ENCODE data around the gene HOXA13. TPM values are rescaled to one million over a fixed set of nuclear protein-coding genes. Genes with fewer than 3 reads are reported as not detected.

HOXA13 gene
- total and polyA plus RNA-seq, 2 experiments from 2014 or later = 6.2 to 14.2 TPM

- Histone ChIP-seq H3K4me3 (no peak overlapping the region), H3K4me1 (ENCODE audit: insufficient read depth) (no peaks in the 10 kb centered on the region)
- WGBS (ENCODE audit: low lambda C conversion rate, missing lambda C conversion rate) = 30% methylated on average over 36 of the region's 37 CpGs
These were observed 45.4 kb upstream of the HOXA13 start for GRCh38 chr7:27245124-27245797.

DNA sequence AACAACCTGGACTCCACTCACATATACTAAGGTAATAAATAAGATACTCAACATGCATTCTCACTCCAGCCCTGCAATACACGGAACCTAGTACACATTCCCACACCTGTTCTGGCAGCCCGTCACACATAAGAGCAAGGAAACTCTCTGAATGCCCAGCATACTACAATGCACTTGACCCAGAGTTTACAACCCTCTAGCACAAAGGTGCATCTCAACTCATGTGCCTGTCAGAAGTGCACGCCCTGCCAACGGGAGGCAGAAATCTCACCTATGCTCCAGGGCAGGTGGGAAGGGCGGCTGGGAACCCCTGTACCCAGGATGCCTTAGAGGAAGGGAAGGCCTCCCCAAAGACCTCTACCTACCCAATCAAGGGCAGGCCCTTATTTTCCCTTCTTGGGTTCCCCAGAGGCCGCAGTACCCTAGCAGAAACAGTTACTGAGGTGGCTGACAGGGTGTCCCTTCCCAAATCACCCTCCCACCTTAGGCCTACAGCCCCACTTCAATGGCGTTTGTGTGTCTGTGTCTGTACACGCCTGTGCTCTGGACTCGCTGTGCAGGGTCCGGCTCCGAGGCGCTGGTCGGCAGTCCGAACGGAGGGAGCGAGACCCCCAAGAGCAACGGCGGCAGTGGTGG is 44.7 kb upstream of the HOXA13 start:
- Histone ChIP-seq H2AFZ (no peak overlapping the region), H3K4me3 (no peak overlapping the region), H3K36me3 (replicated peaks; ENCODE audit: insufficient read depth, low read depth) (no peaks in the 10 kb centered on the region), H3K4me2 (peak overlapping the region; percentile 96), H3K27ac (no peak overlapping the region), H4K20me1 (ENCODE audit: insufficient read depth, poor library complexity, severe bottlenecking) (no peaks in the 10 kb centered on the region), H3K9me2 (replicated peaks; ENCODE audit: insufficient read depth) (no peaks in the 10 kb centered on the region), H3K4me1 (ENCODE audit: insufficient read depth) (no peaks in the 10 kb centered on the region), H3K79me2 (peaks cover 5% of the 10 kb centered on the region), H3K27me3 (peaks cover 100% of the 10 kb centered on the region), H3K9me3 (ENCODE audit: low read depth) (no peaks in the 10 kb centered on the region)
- WGBS (ENCODE audit: low lambda C conversion rate, missing lambda C conversion rate) = 42% methylated on average over 18 of the region's 18 CpGs
- DNase-seq (ENCODE audit: low spot score) = no peak
- no peak for TF ChIP-seq EZH2phosphoT487 (IDR thresholded peaks at IDR 0.05; ENCODE audit: low read depth, severe bottlenecking, unreplicated experiment)
- no peak for TF ChIP-seq EZH2 (IDR thresholded peaks at IDR 0.05; ENCODE audit: borderline replicate concordance)
- TF ChIP-seq, protein P1, sequence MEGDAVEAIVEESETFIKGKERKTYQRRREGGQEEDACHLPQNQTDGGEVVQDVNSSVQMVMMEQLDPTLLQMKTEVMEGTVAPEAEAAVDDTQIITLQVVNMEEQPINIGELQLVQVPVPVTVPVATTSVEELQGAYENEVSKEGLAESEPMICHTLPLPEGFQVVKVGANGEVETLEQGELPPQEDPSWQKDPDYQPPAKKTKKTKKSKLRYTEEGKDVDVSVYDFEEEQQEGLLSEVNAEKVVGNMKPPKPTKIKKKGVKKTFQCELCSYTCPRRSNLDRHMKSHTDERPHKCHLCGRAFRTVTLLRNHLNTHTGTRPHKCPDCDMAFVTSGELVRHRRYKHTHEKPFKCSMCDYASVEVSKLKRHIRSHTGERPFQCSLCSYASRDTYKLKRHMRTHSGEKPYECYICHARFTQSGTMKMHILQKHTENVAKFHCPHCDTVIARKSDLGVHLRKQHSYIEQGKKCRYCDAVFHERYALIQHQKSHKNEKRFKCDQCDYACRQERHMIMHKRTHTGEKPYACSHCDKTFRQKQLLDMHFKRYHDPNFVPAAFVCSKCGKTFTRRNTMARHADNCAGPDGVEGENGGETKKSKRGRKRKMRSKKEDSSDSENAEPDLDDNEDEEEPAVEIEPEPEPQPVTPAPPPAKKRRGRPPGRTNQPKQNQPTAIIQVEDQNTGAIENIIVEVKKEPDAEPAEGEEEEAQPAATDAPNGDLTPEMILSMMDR (IDR thresholded peaks at IDR 0.05; ENCODE audit: poor library complexity) = no peak

More at GRCh38 chr7:27245124-27245797, 45.4 kb upstream of the HOXA13 start:
- peak overlapping the region; percentile 96 for H3K4me2 ChIP-seq
- no peak overlapping the region for H3K27ac ChIP-seq
- no peaks in the 10 kb centered on the region for H3K9me2 ChIP-seq (replicated peaks; ENCODE audit: insufficient read depth)
- TF ChIP-seq, protein P1 (IDR thresholded peaks at IDR 0.05; ENCODE audit: poor library complexity) = no peak
- TF ChIP-seq EZH2 (IDR thresholded peaks at IDR 0.05; ENCODE audit: borderline replicate concordance) = peak; percentile 24
- peak; percentile 33 for TF ChIP-seq EZH2phosphoT487 (IDR thresholded peaks at IDR 0.05; ENCODE audit: low read depth, severe bottlenecking, unreplicated experiment)
- no peaks in the 10 kb centered on the region for H3K9me3 ChIP-seq (ENCODE audit: low read depth)
- no peak overlapping the region for H2AFZ ChIP-seq
- H4K20me1 ChIP-seq (ENCODE audit: insufficient read depth, poor library complexity, severe bottlenecking) = no peaks in the 10 kb centered on the region
- no peaks in the 10 kb centered on the region for H3K36me3 ChIP-seq (replicated peaks; ENCODE audit: insufficient read depth, low read depth)
- peaks cover 5% of the 10 kb centered on the region for H3K79me2 ChIP-seq
- DNase-seq (ENCODE audit: low spot score) = no peak
- peaks cover 100% of the 10 kb centered on the region for H3K27me3 ChIP-seq

GRCh38 chr7:27243340-27244163 is 43.7 kb upstream of the HOXA13 start:
- H4K20me1 ChIP-seq (ENCODE audit: insufficient read depth, poor library complexity, severe bottlenecking) = no peaks in the 10 kb centered on the region
- H3K36me3 ChIP-seq (replicated peaks; ENCODE audit: insufficient read depth, low read depth) = no peaks in the 10 kb centered on the region
- DNase-seq (ENCODE audit: low spot score) = no peak
- H3K79me2 ChIP-seq = peaks cover 11% of the 10 kb centered on the region
- H3K4me1 ChIP-seq (ENCODE audit: insufficient read depth) = peaks cover 8% of the 10 kb centered on the region
- no peaks in the 10 kb centered on the region for H3K9me3 ChIP-seq (ENCODE audit: low read depth)
- H3K4me2 ChIP-seq = peak overlapping the region; percentile 96
- TF ChIP-seq EZH2 (IDR thresholded peaks at IDR 0.05; ENCODE audit: borderline replicate concordance) (peak; percentile 72), EZH2phosphoT487 (IDR thresholded peaks at IDR 0.05; ENCODE audit: low read depth, severe bottlenecking, unreplicated experiment) (peak; percentile 29)
- TF ChIP-seq, protein P1 (IDR thresholded peaks at IDR 0.05; ENCODE audit: poor library complexity) = no peak
- H3K27ac ChIP-seq = peak overlapping the region; percentile 52
- no peaks in the 10 kb centered on the region for H3K9me2 ChIP-seq (replicated peaks; ENCODE audit: insufficient read depth)
- peaks cover 100% of the 10 kb centered on the region for H3K27me3 ChIP-seq
- 11% methylated on average over 35 of the region's 43 CpGs for WGBS (ENCODE audit: low lambda C conversion rate, missing lambda C conversion rate)
- peak overlapping the region; percentile 56 for H2AFZ ChIP-seq
- H3K4me3 ChIP-seq = peak overlapping the region; percentile 38

Data from hepatocyte (in vitro differentiated cells).